Erythroblast (primary cell): ENCODE results near the gene LRCOL1.

Source experiments
- DNase-seq, 2 experiments: peaks; one replicate each; lab custom pipeline; 2025; lab: John Stamatoyannopoulos, UW
- GATA1 ChIP-seq: IDR thresholded peaks from 2 replicates; pipeline ENCODE4 v1.6.1; 2011; ENCODE audit warnings: low read depth, mild to moderate bottlenecking, control low read depth, low read length, moderate library complexity
- POLR2A ChIP-seq: IDR thresholded peaks from 2 replicates; pipeline ENCODE4 v1.6.1; 2011; ENCODE audit warnings: mild to moderate bottlenecking, low read length

The LRCOL1 gene

DNA sequence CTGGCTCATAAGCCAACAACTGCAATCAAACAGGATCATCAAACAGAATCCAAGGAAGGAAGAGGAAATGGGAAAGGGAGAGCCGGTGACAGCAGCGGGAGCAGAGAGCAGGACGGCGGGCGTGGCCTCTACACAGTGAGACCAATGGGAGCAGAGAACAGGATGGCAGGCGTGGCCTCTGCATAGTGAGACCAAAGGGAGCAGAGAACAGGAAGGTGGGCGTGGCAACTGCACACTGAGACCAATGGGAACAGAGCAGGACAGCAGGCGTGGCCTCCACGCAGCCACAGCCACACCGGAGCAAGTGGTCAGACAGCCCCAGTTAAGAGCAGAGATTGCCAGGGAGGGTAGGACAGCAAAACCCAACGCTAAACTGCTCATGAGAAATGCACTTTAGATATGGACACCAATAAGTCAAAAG is 16.4 kb downstream of the LRCOL1 start:
- TF ChIP-seq GATA1 (no peak), POLR2A (no peak)
- peak; percentile 23 to 47 for DNase-seq

GRCh38 chr12:132593521-132593920 is 16.9 kb downstream of the LRCOL1 start:
- no peak for DNase-seq
- TF ChIP-seq POLR2A (no peak), GATA1 (no peak)

DNA sequence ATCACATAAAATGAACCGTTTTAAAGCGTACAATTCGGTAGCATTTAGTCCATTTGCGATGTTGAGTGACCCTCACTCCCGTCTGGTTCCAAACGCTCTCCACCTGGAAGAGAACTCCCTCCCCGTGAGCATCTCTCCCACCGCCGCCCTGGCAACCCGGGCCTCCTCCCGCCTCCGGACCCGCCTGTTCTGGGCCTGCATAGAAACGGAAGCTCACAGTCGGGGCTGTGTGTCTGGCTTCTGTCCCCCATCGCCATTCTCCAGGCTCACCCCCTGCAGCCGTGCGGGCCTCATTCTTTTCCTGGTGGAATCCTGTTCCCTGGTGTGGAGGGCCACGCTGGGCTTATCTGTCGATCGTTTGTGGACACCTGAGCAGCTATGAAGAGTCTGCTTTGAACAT is 17.3 kb downstream of the LRCOL1 start:
- DNase-seq, result no peak
- no peak for TF ChIP-seq GATA1
- no peak for TF ChIP-seq POLR2A

- no peak for DNase-seq
- TF ChIP-seq GATA1 (no peak), POLR2A (no peak)
Observed at GRCh38 chr12:132592282-132592970, 18.0 kb downstream of the LRCOL1 start.

GRCh38 chr12:132591107-132591935 is 19.1 kb downstream of the LRCOL1 start:
- TF ChIP-seq GATA1 (no peak), POLR2A (no peak)
- DNase-seq, result no peak

- no peak for TF ChIP-seq GATA1
- TF ChIP-seq POLR2A, result no peak
- DNase-seq, result no peak
Observed at GRCh38 chr12:132588821-132589669, 21.3 kb downstream of the LRCOL1 start.

GRCh38 chr12:132588319-132588718 is 22.1 kb downstream of the LRCOL1 start:
- no peak for TF ChIP-seq GATA1
- TF ChIP-seq POLR2A, result no peak
- DNase-seq, result no peak

GRCh38 chr12:132587781-132588180 is 22.6 kb downstream of the LRCOL1 start:
- TF ChIP-seq POLR2A, result no peak
- no peak for TF ChIP-seq GATA1
- DNase-seq, result no peak

GRCh38 chr12:132586929-132587328 is 23.5 kb downstream of the LRCOL1 start:
- TF ChIP-seq POLR2A (no peak), GATA1 (no peak)
- no peak for DNase-seq

DNA sequence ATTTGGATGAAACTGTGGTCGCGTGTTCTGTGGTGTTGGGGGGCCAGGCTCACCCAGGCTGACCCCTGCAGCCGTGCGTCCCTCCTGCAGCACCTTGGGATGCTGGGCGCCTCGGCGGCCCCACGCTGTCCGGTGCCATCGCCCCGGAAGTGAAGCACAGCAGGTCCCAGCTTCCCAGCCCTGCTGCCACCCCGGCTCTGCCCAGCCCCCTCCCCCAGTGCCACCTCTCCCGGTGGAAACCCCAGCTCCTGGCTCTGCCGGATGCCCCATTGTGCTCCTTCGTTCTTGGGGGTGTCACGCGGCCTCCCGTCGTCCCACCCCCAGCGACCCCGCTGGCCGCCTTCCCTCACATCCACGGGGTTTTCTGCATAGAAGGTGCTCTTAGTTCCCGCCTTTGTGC is 25.2 kb downstream of the LRCOL1 start:
- no peak for DNase-seq
- TF ChIP-seq GATA1, result no peak
- no peak for TF ChIP-seq POLR2A

DNA sequence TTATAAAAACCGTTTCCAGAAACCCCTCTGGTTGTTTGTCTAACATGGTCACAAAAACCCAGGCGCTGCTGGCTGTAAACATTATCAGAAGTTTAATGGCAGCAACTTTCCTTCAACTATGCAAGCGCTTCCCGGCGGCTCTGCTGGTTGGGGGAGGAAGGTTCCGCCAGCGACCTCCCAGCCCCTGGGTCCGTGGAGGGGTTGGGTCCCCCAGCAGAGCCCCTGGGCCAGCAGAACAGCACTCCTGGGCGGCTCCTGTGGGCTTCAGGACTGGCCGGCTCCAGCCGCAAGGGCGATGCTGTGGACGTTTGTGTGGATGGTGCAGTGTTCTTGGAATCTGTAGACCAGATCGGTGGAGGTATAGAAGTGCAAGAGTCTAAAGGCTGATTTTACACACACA is 26.0 kb downstream of the LRCOL1 start:
- TF ChIP-seq POLR2A (no peak), GATA1 (no peak)
- DNase-seq, result no peak

DNA sequence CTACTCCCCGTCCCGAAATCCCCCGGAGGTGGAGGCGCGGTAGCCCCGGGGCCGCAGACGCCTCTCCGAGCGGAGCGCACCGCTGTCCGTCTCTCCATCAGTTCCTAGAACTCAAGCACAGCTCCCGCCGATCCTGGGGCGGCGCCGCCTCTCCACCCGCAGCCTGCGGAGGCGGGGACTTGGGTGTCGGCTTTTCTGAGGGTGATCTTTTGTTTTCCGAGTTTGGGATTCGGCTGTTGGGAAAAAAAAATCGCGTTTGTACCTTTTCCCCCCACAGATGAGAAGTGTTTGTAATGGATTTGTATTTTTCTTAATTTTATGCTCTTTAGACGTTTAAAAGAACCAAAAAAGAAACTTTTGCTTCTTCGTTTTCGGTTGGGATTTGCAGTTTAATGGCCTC is 26.6 kb downstream of the LRCOL1 start:
- TF ChIP-seq POLR2A (no peak), GATA1 (no peak)
- DNase-seq, result no peak

DNA sequence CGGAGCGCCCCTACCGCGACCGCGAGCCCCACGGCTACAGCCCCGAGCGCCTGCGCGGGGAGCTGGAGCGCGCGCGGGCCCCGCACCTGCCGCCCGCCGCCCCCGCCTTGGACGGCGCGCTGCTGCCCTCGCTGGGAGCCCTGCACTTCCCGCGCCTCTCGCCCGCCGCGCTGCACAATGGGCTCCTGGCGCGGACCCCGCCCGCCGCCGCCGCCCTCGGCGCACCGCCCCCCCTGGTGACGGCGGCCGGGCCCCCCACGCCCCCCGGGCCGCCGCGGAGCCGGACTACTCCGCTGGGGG is 27.0 kb downstream of the LRCOL1 start:
- TF ChIP-seq GATA1, result no peak
- DNase-seq, result no peak
